A673 (cell line): Measurements from ENCODE around the gene C3orf70.
"Not testable (repeated sequence)": the region's sequence is repeated elsewhere in the genome, so short reads cannot be mapped to it uniquely, and the experiment has no call there.

Experiments
- EZH2 ChIP-seq: fragments of 200-600 bp; sonication (generic); IDR thresholded peaks from 2 replicates; pipeline ENCODE4 v1.6.1; 2017; ENCODE audit warnings: borderline replicate concordance, low read depth, mild to moderate bottlenecking, mixed read lengths, antibody characterized with exemption, low read length; ENCODE audit not compliant: poor library complexity, severe bottlenecking
- TF ChIP-seq, protein P1 (sequence below): fragments of 300-800, 200-600 bp; sonication (generic); conservative IDR thresholded peaks from 2 replicates; pipeline ENCODE4 v1.5.1; 2017; ENCODE audit warnings: low read depth, mild to moderate bottlenecking, antibody characterized with exemption, low read length, moderate library complexity, mixed read lengths

DNA sequence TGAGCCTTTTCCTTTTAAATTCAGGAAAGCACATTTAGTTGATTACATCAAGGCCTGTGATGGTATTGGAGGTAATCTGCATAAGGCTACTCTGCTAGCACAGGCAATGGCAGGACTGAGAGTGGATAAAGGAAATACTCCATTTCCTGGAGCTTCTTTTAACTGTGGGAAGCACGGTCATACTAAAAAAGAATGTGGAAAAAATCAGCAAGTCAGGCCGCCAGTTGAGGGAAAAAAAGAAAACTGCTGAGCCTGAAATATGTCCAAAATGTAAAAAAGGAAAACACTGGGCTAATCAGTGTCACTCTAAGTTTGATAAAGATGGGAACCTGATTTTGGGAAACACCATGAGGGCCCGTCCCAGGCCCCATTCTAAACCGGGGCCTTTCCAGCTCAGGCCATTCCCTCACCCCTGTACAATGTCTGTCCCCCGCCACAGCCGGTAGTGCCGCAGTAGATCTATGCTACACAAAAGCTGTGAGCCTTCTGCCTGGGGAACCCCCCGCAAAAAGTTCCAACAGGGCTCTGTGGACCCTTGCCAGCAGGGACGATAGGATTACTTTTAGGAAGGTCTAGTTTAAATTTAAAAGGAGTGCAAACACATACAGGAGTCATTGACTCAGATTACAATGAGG lies 46.5 kb downstream of the C3orf70 start:
- TF ChIP-seq, protein P1, sequence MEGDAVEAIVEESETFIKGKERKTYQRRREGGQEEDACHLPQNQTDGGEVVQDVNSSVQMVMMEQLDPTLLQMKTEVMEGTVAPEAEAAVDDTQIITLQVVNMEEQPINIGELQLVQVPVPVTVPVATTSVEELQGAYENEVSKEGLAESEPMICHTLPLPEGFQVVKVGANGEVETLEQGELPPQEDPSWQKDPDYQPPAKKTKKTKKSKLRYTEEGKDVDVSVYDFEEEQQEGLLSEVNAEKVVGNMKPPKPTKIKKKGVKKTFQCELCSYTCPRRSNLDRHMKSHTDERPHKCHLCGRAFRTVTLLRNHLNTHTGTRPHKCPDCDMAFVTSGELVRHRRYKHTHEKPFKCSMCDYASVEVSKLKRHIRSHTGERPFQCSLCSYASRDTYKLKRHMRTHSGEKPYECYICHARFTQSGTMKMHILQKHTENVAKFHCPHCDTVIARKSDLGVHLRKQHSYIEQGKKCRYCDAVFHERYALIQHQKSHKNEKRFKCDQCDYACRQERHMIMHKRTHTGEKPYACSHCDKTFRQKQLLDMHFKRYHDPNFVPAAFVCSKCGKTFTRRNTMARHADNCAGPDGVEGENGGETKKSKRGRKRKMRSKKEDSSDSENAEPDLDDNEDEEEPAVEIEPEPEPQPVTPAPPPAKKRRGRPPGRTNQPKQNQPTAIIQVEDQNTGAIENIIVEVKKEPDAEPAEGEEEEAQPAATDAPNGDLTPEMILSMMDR = not testable (repeated sequence)
- TF ChIP-seq EZH2 = not testable (repeated sequence)
